ENCODE measurements around the gene USP24.
"Not testable (repeated sequence)": the region's sequence is repeated elsewhere in the genome, so short reads cannot be mapped to it uniquely, and the experiment has no call there.

The USP24 gene

DNA sequence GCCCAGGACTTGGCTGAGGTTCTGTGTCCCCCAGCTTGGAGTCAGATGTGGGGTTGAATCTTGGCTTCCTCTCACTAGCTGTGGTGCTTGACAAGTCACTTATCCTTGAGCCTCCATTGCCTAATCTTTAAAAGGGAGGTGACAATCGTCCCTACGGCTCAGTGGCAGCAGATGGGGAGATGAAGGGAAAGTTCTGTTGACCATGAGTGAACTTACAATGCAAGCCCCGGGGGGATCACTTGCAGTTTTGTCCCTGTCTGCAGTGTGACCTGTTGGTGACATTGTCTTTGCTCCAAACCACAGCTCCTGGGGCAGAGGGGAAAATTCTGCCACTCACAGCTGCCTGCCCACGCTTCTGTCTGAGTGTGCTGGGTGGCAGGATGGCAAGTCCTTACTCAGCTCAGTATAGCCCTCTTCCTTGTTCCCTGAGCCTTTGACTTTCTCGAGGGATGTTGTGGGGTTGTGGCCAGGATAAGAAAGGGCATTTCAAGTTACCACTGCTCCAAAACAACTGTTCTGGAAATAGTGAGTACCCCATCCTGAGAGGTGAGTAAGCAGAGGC lies 174.2 kb downstream of the USP24 start:
- FAIRE-seq = no peak
- no peak for TF ChIP-seq SPI1 (IDR thresholded peaks at IDR 0.05; ENCODE audit: low read depth, low read length)
- TF ChIP-seq POLR2AphosphoS5 (IDR thresholded peaks at IDR 0.05; ENCODE audit: low read depth, low read length) = no peak
- no peak for TF ChIP-seq TAF1 (IDR thresholded peaks at IDR 0.05; ENCODE audit: low read depth, low read length)
- TF ChIP-seq POLR2A (IDR thresholded peaks at IDR 0.05; ENCODE audit: low read depth, low read length) = no peak
- no peak for TF ChIP-seq POU2F2 (IDR thresholded peaks at IDR 0.05; ENCODE audit: low read depth, low read length)
- TF ChIP-seq PAX5 (IDR thresholded peaks at IDR 0.05; ENCODE audit: insufficient read depth, low read length, severe bottlenecking) = no peak
- DNase-seq (ENCODE audit: insufficient read length, low spot score) = no peak

DNA sequence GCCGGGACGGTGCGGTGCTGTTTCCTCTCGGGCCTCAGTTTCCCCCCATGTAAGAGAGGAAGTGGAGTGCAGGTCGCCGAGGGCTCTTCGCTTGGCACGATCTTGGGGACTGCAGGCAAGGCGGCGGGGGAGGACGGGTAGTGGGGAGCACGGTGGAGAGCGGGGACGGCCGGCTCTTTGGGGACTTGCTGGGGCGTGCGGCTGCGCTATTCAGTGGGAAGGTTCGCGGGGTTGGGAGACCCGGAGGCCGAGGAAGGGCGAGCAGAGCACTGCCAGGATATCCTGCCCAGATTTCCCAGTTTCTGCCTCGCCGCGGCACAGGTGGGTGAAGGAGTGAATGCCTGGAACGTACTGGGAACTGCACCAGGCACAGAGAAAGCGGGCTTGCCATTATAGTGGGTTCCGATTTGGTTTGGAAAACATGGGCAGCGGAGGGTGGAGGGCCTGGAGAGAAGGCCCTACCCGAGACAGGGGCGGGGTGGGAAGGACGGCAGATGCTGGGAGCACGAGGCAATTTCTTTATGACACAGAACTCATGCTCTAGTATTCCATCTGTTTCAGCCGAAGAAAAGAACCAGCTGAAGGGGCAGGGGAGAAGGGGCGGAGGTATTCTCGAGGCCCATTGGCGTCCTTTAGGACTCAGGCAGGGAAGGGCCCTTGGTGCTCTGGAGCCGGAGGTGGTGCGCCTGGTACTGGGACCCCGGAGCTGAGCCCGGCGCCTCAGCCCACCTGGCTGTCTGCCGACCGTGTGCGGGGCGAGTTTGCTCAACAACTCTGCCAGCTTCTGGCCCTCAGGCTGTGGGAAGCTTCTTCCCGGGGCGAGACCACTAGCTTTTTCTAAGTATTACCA lies 174.9 kb downstream of the USP24 start:
- TF ChIP-seq PAX5 (IDR thresholded peaks at IDR 0.05; ENCODE audit: insufficient read depth, low read length, severe bottlenecking) (no peak), TAF1 (IDR thresholded peaks at IDR 0.05; ENCODE audit: low read depth, low read length) (no peak), POLR2AphosphoS5 (IDR thresholded peaks at IDR 0.05; ENCODE audit: low read depth, low read length) (no peak), POU2F2 (IDR thresholded peaks at IDR 0.05; ENCODE audit: low read depth, low read length) (no peak), SPI1 (IDR thresholded peaks at IDR 0.05; ENCODE audit: low read depth, low read length) (no peak), POLR2A (IDR thresholded peaks at IDR 0.05; ENCODE audit: low read depth, low read length) (no peak)
- DNase-seq (ENCODE audit: insufficient read length, low spot score) = no peak
- FAIRE-seq = no peak

DNA sequence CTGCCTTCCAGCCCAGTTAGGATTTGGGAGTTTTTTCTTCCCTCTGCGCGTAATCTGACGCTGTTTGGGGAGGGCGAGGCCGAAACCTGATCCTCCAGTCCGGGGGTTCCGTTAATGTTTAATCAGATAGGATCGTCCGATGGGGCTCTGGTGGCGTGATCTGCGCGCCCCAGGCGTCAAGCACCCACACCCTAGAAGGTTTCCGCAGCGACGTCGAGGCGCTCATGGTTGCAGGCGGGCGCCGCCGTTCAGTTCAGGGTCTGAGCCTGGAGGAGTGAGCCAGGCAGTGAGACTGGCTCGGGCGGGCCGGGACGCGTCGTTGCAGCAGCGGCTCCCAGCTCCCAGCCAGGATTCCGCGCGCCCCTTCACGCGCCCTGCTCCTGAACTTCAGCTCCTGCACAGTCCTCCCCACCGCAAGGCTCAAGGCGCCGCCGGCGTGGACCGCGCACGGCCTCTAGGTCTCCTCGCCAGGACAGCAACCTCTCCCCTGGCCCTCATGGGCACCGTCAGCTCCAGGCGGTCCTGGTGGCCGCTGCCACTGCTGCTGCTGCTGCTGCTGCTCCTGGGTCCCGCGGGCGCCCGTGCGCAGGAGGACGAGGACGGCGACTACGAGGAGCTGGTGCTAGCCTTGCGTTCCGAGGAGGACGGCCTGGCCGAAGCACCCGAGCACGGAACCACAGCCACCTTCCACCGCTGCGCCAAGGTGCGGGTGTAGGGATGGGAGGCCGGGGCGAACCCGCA lies 175.7 kb downstream of the USP24 start, which contains the start of gene PCSK9:
Gene PCSK9 (plus strand): TSS at position 207 of the 741 bp plus-strand sequence. CDS start 290 bp downstream, at position 497.
- TF ChIP-seq SPI1 (IDR thresholded peaks at IDR 0.05; ENCODE audit: low read depth, low read length) (no peak), POLR2A (IDR thresholded peaks at IDR 0.05; ENCODE audit: low read depth, low read length) (no peak), POLR2AphosphoS5 (IDR thresholded peaks at IDR 0.05; ENCODE audit: low read depth, low read length) (no peak), POU2F2 (IDR thresholded peaks at IDR 0.05; ENCODE audit: low read depth, low read length) (no peak), PAX5 (IDR thresholded peaks at IDR 0.05; ENCODE audit: insufficient read depth, low read length, severe bottlenecking) (no peak), TAF1 (IDR thresholded peaks at IDR 0.05; ENCODE audit: low read depth, low read length) (no peak)
- DNase-seq (ENCODE audit: insufficient read length, low spot score) (no peak), FAIRE-seq (no peak)

DNA sequence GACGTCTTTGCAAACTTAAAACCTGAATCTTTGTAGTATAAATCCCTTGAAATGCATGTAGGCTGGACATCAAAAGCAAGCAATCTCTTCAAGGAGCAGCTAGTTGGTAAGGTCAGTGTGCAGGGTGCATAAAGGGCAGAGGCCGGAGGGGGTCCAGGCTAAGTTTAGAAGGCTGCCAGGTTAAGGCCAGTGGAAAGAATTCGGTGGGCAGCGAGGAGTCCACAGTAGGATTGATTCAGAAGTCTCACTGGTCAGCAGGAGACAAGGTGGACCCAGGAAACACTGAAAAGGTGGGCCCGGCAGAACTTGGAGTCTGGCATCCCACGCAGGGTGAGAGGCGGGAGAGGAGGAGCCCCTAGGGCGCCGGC lies 176.2 kb downstream of the USP24 start:
- DNase-seq (ENCODE audit: insufficient read length, low spot score) = no peak
- TF ChIP-seq PAX5 (IDR thresholded peaks at IDR 0.05; ENCODE audit: insufficient read depth, low read length, severe bottlenecking) (no peak), POLR2AphosphoS5 (IDR thresholded peaks at IDR 0.05; ENCODE audit: low read depth, low read length) (no peak), TAF1 (IDR thresholded peaks at IDR 0.05; ENCODE audit: low read depth, low read length) (no peak), POLR2A (IDR thresholded peaks at IDR 0.05; ENCODE audit: low read depth, low read length) (no peak), POU2F2 (IDR thresholded peaks at IDR 0.05; ENCODE audit: low read depth, low read length) (no peak), SPI1 (IDR thresholded peaks at IDR 0.05; ENCODE audit: low read depth, low read length) (no peak)
- no peak for FAIRE-seq

DNA sequence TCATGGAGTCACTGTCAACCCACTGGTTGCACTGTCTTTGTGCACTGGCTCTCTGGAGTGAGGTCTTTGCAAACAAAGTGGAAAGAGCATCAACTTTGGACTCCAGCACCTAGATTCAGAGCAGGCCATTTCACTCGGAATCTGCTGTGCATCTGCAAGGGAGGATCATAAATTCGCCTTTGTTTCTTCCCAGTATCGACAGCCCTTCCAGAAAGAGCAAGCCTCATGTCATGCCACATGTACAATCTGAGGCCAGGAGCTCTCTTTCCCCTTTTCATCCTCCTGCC lies 176.7 kb downstream of the USP24 start:
- TF ChIP-seq TAF1 (IDR thresholded peaks at IDR 0.05; ENCODE audit: low read depth, low read length) (no peak), SPI1 (IDR thresholded peaks at IDR 0.05; ENCODE audit: low read depth, low read length) (no peak), POLR2AphosphoS5 (IDR thresholded peaks at IDR 0.05; ENCODE audit: low read depth, low read length) (no peak)
- no peak for DNase-seq (ENCODE audit: insufficient read length, low spot score)
- FAIRE-seq = no peak

DNA sequence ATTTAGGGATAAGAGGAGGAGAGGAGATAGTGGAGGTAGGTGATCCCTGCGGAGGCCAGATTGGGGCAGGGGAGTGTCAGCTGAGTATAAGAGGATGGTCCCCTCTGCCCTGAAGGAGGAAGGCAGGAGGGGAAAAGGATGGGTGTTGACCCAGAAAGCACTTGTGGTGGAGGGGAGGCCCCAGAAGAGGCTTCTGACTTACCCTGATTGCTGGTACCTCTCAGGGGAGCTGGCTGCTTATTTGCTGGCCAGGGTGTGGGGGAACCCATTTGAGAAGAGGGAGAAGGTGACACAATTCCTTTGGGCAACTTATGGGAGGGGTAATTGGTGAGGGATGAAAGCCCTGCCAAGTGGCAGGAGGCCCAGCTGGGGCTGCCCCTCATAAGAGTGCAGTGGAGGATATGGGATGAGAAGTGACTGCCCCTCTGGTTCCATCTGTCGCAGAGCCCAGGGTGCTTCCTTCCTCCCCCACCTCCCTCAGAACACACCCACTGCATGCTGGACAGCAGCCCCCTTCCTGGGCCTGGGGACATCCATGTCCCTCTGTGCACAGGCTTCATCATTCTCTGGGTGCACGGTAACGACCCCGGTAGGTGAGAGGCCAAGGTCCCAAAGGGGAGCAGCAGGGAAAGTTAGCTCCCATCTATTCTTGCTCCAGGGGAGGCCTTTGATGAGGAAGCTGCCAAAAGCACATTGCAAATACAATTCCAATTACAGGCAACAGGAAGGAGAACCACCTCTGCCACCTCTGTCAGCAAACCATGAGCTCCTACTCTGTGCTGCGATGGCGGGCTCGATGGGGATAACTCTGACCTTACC lies 177.2 kb downstream of the USP24 start:
- TF ChIP-seq POLR2AphosphoS5 (IDR thresholded peaks at IDR 0.05; ENCODE audit: low read depth, low read length) = no peak
- no peak for TF ChIP-seq TAF1 (IDR thresholded peaks at IDR 0.05; ENCODE audit: low read depth, low read length)
- DNase-seq (ENCODE audit: insufficient read length, low spot score) (no peak), FAIRE-seq (no peak)

DNA sequence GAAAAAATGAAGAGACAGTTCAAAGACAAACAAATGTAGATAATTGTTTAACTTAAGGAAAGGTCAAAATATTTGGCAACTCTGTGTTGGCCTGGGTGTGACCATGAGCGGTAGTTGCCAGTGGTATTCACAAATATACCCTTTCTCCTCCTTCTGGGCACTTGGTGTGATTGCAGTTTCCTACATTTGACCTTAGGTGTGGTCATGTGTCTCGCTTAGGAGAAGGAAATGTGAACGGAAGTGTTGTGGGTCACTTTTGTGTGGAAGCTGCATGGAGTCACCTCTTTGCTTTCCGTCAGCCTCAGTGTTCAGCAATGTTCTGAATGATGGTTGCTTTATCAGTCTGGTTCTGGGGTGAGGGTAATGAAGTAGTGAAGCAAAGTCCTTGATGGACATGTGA lies 179.3 kb downstream of the USP24 start:
- no peak for TF ChIP-seq POU2F2 (IDR thresholded peaks at IDR 0.05; ENCODE audit: low read depth, low read length)
- no peak for TF ChIP-seq POLR2AphosphoS5 (IDR thresholded peaks at IDR 0.05; ENCODE audit: low read depth, low read length)
- no peak for TF ChIP-seq TAF1 (IDR thresholded peaks at IDR 0.05; ENCODE audit: low read depth, low read length)
- TF ChIP-seq POLR2A (IDR thresholded peaks at IDR 0.05; ENCODE audit: low read depth, low read length) = no peak
- TF ChIP-seq PAX5 (IDR thresholded peaks at IDR 0.05; ENCODE audit: insufficient read depth, low read length, severe bottlenecking) = no peak
- no peak for TF ChIP-seq SPI1 (IDR thresholded peaks at IDR 0.05; ENCODE audit: low read depth, low read length)
- no peak for FAIRE-seq
- DNase-seq (ENCODE audit: insufficient read length, low spot score) = no peak

DNA sequence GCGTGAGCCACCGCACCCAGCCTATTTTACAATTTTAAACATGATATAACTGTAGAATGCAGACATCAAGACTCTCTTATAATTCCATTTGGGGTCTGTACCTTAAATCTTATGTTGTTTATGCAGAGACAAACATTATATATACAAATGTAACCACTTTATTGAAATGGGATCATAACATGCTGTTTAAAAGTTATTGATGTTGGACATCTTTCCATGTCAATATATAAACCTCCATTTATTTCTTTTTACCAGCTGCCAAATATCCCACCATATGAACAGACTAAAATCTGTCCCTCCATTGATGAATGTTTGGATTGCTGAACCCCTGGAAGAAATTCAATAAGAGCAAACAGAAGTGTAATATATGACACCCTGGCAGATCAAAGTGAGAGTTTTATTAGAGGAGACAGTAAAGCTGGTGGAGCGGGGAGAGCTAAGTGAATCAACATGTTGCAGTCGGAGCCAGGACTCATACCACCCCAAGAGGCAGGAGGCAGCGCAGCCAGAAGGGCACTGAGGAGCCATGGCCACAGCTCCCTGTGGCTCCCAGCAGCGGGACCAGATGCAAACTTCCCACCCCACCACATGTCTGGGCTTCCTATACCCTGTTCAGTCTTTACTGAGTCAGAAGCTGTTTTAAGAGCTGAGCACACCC lies 180.6 kb downstream of the USP24 start:
- no peak for DNase-seq (ENCODE audit: insufficient read length, low spot score)
- FAIRE-seq = no peak
- no peak for TF ChIP-seq POLR2AphosphoS5 (IDR thresholded peaks at IDR 0.05; ENCODE audit: low read depth, low read length)
- no peak for TF ChIP-seq TAF1 (IDR thresholded peaks at IDR 0.05; ENCODE audit: low read depth, low read length)
- TF ChIP-seq SPI1 (IDR thresholded peaks at IDR 0.05; ENCODE audit: low read depth, low read length) = no peak
- no peak for TF ChIP-seq POLR2A (IDR thresholded peaks at IDR 0.05; ENCODE audit: low read depth, low read length)
- TF ChIP-seq PAX5 (IDR thresholded peaks at IDR 0.05; ENCODE audit: insufficient read depth, low read length, severe bottlenecking) = no peak
- TF ChIP-seq POU2F2 (IDR thresholded peaks at IDR 0.05; ENCODE audit: low read depth, low read length) = no peak

DNA sequence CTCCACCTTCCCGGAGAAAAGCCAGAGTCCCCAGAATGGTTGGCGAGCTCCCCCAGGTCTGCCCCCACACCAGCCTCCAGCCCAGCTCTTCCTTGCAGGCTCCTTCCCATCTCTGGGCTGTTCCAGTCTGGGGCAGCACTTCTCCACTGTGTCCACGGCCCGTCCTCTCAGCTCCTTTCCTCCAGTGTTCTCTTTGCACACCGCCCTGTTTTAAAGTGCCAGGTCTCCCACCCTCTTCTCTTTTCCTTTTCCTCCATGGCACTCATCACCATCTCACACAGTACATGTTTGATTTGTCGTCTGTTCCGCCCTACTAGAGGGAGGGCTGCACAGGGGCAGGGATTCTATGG lies 181.9 kb downstream of the USP24 start:
- TF ChIP-seq PAX5 (IDR thresholded peaks at IDR 0.05; ENCODE audit: insufficient read depth, low read length, severe bottlenecking) (no peak), POLR2AphosphoS5 (IDR thresholded peaks at IDR 0.05; ENCODE audit: low read depth, low read length) (no peak), POU2F2 (IDR thresholded peaks at IDR 0.05; ENCODE audit: low read depth, low read length) (no peak), POLR2A (IDR thresholded peaks at IDR 0.05; ENCODE audit: low read depth, low read length) (no peak), TAF1 (IDR thresholded peaks at IDR 0.05; ENCODE audit: low read depth, low read length) (no peak), SPI1 (IDR thresholded peaks at IDR 0.05; ENCODE audit: low read depth, low read length) (no peak)
- DNase-seq (ENCODE audit: insufficient read length, low spot score) (no peak), FAIRE-seq (no peak)

DNA sequence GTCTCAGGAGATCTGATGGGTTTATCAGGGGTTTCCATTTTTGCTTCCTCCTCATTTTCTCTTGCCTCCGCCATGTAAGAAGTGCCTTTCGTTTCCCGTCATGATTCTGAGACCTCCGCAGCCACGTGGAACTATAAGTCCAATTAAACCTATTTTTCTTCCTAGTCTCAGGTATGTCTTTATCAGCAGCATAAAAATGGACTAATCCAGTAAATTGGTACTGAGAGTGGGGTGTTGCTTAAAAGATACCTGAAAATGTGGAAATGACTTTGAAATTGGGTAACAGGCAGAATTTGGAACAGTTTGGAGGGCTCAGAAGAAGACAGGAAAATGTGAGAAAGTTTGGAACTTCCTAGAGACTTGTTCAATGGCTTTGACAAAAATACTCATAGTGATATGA lies 184.1 kb downstream of the USP24 start:
- DNase-seq (ENCODE audit: insufficient read length, low spot score); FAIRE-seq: not testable (repeated sequence)

DNA sequence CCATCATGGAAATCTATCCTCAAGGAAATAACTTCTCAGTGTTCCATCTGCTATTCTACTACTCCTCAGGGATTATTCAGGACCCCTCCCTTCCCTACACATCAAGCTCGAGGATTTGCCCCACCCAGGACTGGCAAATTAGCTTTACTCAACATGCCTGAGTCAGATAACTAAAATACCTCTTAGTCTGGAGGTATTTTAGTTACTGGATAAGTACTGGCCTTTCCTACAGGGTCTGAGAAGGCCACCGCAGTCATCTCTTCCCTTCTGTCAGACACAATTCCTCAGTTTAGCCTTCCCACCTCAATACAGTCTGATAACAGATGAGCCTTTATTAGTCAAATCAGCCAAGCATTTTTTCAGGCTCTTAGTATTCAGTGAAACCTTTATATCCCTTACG lies 188.5 kb downstream of the USP24 start:
- not testable (repeated sequence) for DNase-seq (ENCODE audit: insufficient read length, low spot score); FAIRE-seq

DNA sequence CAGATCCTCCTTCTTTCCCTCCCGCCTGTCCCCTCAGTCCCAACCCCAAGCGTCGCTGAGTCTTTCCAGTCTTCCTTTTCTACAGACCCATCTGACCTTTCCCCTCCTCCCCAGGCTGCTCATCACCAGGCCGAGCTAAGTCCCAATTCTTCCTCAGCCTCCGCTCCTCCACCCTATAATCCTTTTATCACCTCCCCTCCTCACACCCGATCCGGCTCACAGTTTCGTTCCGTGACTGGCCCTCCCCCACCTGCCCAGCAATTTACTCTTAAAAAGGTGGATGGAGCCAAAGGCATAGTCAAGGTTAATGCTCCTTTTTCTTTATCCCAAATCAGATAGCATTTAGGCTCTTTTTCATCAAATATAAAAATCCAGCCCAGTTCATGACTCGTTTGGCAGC lies 191.0 kb downstream of the USP24 start:
- not testable (repeated sequence) for DNase-seq (ENCODE audit: insufficient read length, low spot score); FAIRE-seq
